Peyer's patch (tissue), 4 donors: Measurements from ENCODE around the gene FAM151A.

Experiments used
- CTCF ChIP-seq, 6 experiments: fragments of 450-650 bp in 4 of 6; fragments of 200-600 bp in 2 of 6; sonication (generic) in 1 of 6; IDR thresholded peaks; one replicate each; pipeline ENCODE4 v1.5.1; 2017 to 2019; ENCODE audit warnings: antibody characterized with exemption in 6 of 6, mild to moderate bottlenecking in 3 of 6, moderate library complexity in 1 of 6
- POLR2A ChIP-seq, 2 donors: fragments of 450-650 bp; IDR thresholded peaks; one replicate each; pipeline ENCODE4 v1.5.1; 2017; ENCODE audit warnings: antibody characterized with exemption in 2 of 2, mild to moderate bottlenecking in 2 of 2, moderate library complexity in 2 of 2

- TF ChIP-seq POLR2A (IDR thresholded peaks at IDR 0.05) (no peak), CTCF (IDR thresholded peaks at IDR 0.05) (no peak)
Measured at GRCh38 chr1:54594463-54594862, 28.9 kb downstream of the FAM151A start.
